Bladder microvascular endothelial cell (primary cell): ENCODE results near the gene GPRIN3. TPM values are rescaled to one million over a fixed set of nuclear protein-coding genes. Genes with fewer than 3 reads are reported as not detected.

Experiments used
- total RNA-seq: library from RNA; depleted of rRNA; stranded (reverse); fragments of >200 nt; gene quantifications from 2 replicates; pipeline ENCODE4 v1.2.3, GENCODE V29; 2014

The GPRIN3 gene
- total RNA-seq: 1.1 and 2.3 TPM in 2 replicates

GRCh38 chr4:89307446-89308160, at the start of gene GPRIN3:
Gene GPRIN3, minus strand, starts transcription at chr4:89307800. Its CDS starts 57,690 bp downstream, at chr4:89250110.

Other genes starting within 250 kb of the GPRIN3 start
- gene TIGD2, start 196.3 kb downstream of the GPRIN3 start, total RNA-seq: 2.6 and 4.5 TPM in 2 replicates